K562 (cell line): ENCODE data around the gene STOML3. TPM values are rescaled to one million over a fixed set of nuclear protein-coding genes. Genes with fewer than 3 reads are reported as not detected.
A peak's percentile ranks its signal among the peaks of the same experiment; 100 is the strongest.

Experiments used
- KLF16 ChIP-seq: IDR thresholded peaks from 2 replicates; pipeline ENCODE4 v1.6.1; 2016; ENCODE audit warnings: antibody characterized with exemption
- OTX1 ChIP-seq: fragments of 450-650 bp; formaldehyde crosslinking; IDR thresholded peaks from 2 replicates; pipeline ENCODE4 v1.4.0; 2022; ENCODE audit warnings: mild to moderate bottlenecking
- PPARD ChIP-seq: fragments of 250-450 bp; sonication (Bioruptor Pico); IDR thresholded peaks from 2 replicates; pipeline ENCODE4 v1.8.0; 2022; ENCODE audit warnings: inconsistent platforms, mild to moderate bottlenecking, moderate library complexity
- PRMT5 ChIP-seq: sonication (generic); formaldehyde crosslinking; IDR thresholded peaks from 2 replicates; pipeline ENCODE4 v1.5.0; 2020; ENCODE audit warnings: missing genetic modification reagents
- RAD51 ChIP-seq: fragments of 450-650 bp; IDR thresholded peaks from 2 replicates; pipeline ENCODE4 v1.7.1; 2016; ENCODE audit warnings: low read depth, mild to moderate bottlenecking, borderline replicate concordance
- SREBF2 ChIP-seq: sonication (generic); formaldehyde crosslinking; IDR thresholded peaks from 2 replicates; pipeline ENCODE4 v1.4.0; 2020; ENCODE audit warnings: mild to moderate bottlenecking, missing genetic modification reagents
- SRF ChIP-seq, 2 experiments: fragments of 250-450, 450-650 bp in 1 of 2; sonication (Bioruptor Pico) in 1 of 2; sonication (generic) in 1 of 2; formaldehyde crosslinking; IDR thresholded peaks; 2 replicates each; pipeline versions ENCODE4 v1.5.0 to v1.5.1; 2020 to 2022; ENCODE audit warnings: mild to moderate bottlenecking in 1 of 2, missing genetic modification reagents in 1 of 2
- SRSF3 ChIP-seq: fragments of 200-400 bp; formaldehyde crosslinking; IDR thresholded peaks from 2 replicates; pipeline ENCODE4 v1.6.1; 2016; ENCODE audit warnings: mild to moderate bottlenecking, low read length, moderate library complexity; ENCODE audit not compliant: insufficient read depth
- SRSF9 ChIP-seq: fragments of 200-400 bp; formaldehyde crosslinking; IDR thresholded peaks from 2 replicates; pipeline ENCODE4 v1.6.1; 2017; ENCODE audit warnings: low read depth, low read length, borderline replicate concordance
- SUPT5H ChIP-seq: fragments of 450-650 bp; IDR thresholded peaks from 2 replicates; pipeline ENCODE4 v1.6.1; 2016
- TAF15 ChIP-seq: fragments of 200-400 bp; formaldehyde crosslinking; IDR thresholded peaks from 2 replicates; pipeline ENCODE4 v1.6.1; 2017; ENCODE audit warnings: mild to moderate bottlenecking, low read depth, low read length, moderate library complexity
- YBX1 ChIP-seq: fragments of 450-650 bp; IDR thresholded peaks from 2 replicates; pipeline ENCODE4 v1.7.1; 2016; ENCODE audit warnings: mild to moderate bottlenecking
- ZNF24 ChIP-seq: fragments of 450-650 bp; IDR thresholded peaks from 2 replicates; pipeline ENCODE4 v1.6.1; 2016
- ZNF780A ChIP-seq: fragments of 250-450 bp; sonication (Bioruptor Pico); IDR thresholded peaks from 2 replicates; pipeline ENCODE4 v1.5.0; 2021; ENCODE audit warnings: mild to moderate bottlenecking
- polyA plus RNA-seq, 8 experiments: library from polyadenylated mRNA; depleted of rRNA in 4 of 8; stranded (reverse) in 5 of 8; unstranded in 3 of 8; fragments of >200 nt; fragmentation: Nextera tagmentation in 2 of 8; fragmentation: Illumina TruSeq in 1 of 8; extraction: Ambion mirVana in 2 of 8; extraction: Trizol in 1 of 8; gene quantifications; 2 replicates each; pipeline versions ENCODE4 v1.2.1 to v1.2.3, GENCODE V29; 2011 to 2014; ENCODE audit warnings: inconsistent platforms in 1 of 8, missing spikeins in 1 of 8
- total RNA-seq, 7 experiments: library from RNA; depleted of rRNA in 6 of 7; stranded (reverse); fragments of >200 nt in 6 of 7; fragmentation: Illumina TruSeq in 2 of 7; extraction: Trizol in 2 of 7; gene quantifications; 2 replicates each; pipeline versions ENCODE4 v1.2.1 to v1.2.3, GENCODE V29; 2011 to 2021; ENCODE audit warnings: low replicate concordance in 1 of 7
- TF ChIP-seq, protein P1 (sequence below), 2 experiments: fragments of 450-650 bp; IDR thresholded peaks; 2 replicates each; pipeline ENCODE4 v1.6.1; 2016; ENCODE audit warnings: mild to moderate bottlenecking in 2 of 2, borderline replicate concordance in 1 of 2, low read depth in 1 of 2, moderate library complexity in 1 of 2
- TF ChIP-seq, protein P2 (sequence below): sonication (generic); formaldehyde crosslinking; IDR thresholded peaks from 2 replicates; pipeline ENCODE4 v1.8.0; 2022; ENCODE audit warnings: mild to moderate bottlenecking, missing genetic modification reagents

Gene STOML3
- total and polyA plus RNA-seq, 9 of the 15 experiments (the other 6 are each of a cell fraction or from before 2014, with no cell fraction given), result 0.04 TPM; not detected in 8

DNA sequence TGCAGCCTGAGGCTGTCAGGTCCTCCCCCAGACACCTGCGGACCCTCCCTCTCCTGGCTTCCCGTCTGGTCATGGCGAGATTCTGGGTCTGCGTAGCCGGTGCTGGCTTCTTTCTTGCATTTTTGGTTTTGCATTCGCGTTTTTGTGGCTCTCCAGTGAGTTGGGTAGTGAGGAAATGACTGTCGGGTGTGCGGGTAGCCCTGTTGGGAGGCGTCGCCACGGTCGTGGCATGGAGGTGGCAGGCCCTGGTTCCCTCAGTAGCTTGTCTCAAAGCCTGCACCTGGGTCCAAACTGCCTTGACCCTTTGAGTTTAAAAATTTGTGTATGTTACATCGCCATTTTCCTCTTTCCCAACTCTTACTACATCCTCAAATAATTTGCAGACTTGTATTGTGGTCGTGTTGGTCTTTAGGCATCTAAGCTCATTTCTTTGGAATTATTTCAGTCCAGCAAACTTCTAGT lies 48.0 kb upstream of the STOML3 start (continued):
- TF ChIP-seq TAF15 (no peak), PPARD (no peak), RAD51 (no peak), SRSF9 (no peak), SRSF3 (no peak), ZNF24 (no peak), SUPT5H (0 out of 2 replicates have a peak, but pooled peaks have one; percentile 8), SREBF2 (no peak), KLF16 (no peak), OTX1 (CRISPR knock-in tag) (0 out of 2 replicates have a peak, but pooled peaks have one; percentile 19), SRF (CRISPR knock-in tag; IDR thresholded peaks at IDR 0.05) (no peak), YBX1 (no peak), PRMT5 (CRISPR knock-in tag) (no peak), ZNF780A (no peak)
- TF ChIP-seq, protein P1, sequence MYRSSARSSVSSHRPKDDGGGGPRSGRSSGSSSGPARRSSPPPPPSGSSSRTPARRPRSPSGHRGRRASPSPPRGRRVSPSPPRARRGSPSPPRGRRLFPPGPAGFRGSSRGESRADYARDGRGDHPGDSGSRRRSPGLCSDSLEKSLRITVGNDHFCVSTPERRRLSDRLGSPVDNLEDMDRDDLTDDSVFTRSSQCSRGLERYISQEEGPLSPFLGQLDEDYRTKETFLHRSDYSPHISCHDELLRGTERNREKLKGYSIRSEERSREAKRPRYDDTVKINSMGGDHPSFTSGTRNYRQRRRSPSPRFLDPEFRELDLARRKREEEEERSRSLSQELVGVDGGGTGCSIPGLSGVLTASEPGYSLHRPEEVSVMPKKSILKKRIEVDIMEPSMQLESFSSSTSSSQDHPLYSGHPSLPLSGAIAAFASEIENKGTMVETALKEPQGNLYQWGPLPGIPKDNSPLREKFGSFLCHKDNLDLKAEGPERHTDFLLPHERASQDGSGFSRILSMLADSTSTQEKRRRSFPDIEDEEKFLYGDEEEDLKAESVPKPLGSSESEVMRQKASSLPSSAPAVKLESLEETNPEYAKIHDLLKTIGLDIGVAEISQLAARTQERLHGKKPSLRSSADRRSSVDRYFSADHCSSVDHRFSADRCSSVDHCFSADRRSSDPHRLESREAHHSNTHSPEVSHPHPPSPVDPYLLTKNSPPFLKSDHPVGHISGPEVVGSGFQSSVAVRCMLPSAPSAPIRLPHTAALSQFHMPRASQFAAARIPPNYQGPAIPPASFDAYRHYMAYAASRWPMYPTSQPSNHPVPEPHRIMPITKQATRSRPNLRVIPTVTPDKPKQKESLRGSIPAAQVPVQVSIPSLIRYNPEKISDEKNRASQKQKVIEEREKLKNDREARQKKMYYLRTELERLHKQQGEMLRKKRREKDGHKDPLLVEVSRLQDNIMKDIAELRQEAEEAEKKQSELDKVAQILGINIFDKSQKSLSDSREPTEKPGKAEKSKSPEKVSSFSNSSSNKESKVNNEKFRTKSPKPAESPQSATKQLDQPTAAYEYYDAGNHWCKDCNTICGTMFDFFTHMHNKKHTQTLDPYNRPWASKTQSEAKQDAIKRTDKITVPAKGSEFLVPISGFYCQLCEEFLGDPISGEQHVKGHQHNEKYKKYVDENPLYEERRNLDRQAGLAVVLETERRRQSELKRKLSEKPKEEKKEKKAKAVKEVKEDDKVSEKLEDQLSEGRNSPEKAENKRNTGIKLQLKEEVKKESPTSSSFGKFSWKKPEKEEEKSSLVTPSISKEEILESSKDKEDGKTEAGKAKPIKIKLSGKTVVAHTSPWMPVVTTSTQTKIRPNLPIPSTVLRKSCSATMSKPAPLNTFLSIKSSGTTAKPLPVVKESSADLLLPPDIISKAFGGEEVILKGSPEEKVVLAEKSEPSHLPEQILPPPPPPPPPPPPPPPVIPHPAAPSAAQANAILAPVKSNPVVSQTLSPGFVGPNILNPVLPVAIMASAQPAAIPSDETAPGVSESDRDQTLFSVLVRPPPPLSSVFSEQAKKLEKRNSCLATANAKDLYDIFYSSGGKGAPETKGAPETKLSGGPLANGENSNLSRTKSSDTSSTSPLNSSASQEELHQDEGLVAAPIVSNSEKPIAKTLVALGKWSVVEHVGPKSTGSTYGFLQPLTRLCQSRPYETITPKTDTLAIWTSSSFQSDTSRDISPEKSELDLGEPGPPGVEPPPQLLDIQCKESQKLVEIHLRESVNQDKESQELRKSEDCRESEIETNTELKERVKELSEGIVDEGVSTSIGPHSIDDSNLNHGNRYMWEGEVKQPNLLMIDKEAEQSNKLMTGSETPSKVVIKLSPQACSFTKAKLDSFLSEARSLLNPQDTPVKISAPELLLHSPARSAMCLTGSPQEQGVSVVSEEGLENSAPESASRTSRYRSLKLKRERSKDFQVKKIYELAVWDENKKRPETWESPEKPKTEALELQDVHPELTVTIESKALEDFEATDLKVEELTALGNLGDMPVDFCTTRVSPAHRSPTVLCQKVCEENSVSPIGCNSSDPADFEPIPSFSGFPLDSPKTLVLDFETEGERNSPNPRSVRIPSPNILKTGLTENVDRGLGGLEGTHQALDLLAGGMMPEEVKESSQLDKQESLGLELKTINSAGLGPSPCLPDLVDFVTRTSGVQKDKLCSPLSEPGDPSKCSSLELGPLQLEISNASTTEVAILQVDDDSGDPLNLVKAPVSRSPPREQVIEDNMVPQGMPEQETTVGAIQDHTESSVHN (IDR thresholded peaks at IDR 0.05; ENCODE audit: borderline replicate concordance in 1 of 2, low read depth in 1 of 2), result no peak
- TF ChIP-seq, protein P2, sequence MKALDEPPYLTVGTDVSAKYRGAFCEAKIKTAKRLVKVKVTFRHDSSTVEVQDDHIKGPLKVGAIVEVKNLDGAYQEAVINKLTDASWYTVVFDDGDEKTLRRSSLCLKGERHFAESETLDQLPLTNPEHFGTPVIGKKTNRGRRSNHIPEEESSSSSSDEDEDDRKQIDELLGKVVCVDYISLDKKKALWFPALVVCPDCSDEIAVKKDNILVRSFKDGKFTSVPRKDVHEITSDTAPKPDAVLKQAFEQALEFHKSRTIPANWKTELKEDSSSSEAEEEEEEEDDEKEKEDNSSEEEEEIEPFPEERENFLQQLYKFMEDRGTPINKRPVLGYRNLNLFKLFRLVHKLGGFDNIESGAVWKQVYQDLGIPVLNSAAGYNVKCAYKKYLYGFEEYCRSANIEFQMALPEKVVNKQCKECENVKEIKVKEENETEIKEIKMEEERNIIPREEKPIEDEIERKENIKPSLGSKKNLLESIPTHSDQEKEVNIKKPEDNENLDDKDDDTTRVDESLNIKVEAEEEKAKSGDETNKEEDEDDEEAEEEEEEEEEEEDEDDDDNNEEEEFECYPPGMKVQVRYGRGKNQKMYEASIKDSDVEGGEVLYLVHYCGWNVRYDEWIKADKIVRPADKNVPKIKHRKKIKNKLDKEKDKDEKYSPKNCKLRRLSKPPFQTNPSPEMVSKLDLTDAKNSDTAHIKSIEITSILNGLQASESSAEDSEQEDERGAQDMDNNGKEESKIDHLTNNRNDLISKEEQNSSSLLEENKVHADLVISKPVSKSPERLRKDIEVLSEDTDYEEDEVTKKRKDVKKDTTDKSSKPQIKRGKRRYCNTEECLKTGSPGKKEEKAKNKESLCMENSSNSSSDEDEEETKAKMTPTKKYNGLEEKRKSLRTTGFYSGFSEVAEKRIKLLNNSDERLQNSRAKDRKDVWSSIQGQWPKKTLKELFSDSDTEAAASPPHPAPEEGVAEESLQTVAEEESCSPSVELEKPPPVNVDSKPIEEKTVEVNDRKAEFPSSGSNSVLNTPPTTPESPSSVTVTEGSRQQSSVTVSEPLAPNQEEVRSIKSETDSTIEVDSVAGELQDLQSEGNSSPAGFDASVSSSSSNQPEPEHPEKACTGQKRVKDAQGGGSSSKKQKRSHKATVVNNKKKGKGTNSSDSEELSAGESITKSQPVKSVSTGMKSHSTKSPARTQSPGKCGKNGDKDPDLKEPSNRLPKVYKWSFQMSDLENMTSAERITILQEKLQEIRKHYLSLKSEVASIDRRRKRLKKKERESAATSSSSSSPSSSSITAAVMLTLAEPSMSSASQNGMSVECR, result peak; percentile 42; the same call in 1 of the 2 replicates
